ENCODE measurements around the gene ZBTB22.
"Not testable (repeated sequence)": the region's sequence is repeated elsewhere in the genome, so short reads cannot be mapped to it uniquely, and the experiment has no call there.

Gene ZBTB22

GRCh38 chr6:33276581-33276863 lies 41.0 kb downstream of the ZBTB22 start:
- peak overlapping the region; percentile 68 for H3K4me3 ChIP-seq (ENCODE audit: low read length)
- DNase-seq (ENCODE audit: low read depth), result no peak
- no peak for TF ChIP-seq CTCF (IDR thresholded peaks at IDR 0.05; ENCODE audit: insufficient read depth, low read depth, low read length, missing control alignments)

GRCh38 chr6:33275795-33276580 lies 41.6 kb downstream of the ZBTB22 start:
- DNase-seq (ENCODE audit: low read depth), result not testable (repeated sequence)
- peak overlapping the region; percentile 68 for H3K4me3 ChIP-seq (ENCODE audit: low read length)

GRCh38 chr6:33273924-33274902 lies 43.3 kb downstream of the ZBTB22 start:
- DNase-seq (ENCODE audit: low read depth), result no peak
- peak overlapping the region; percentile 100 for H3K4me3 ChIP-seq (ENCODE audit: low read length)
- no peak for TF ChIP-seq CTCF (IDR thresholded peaks at IDR 0.05; ENCODE audit: insufficient read depth, low read depth, low read length, missing control alignments)

- DNase-seq (ENCODE audit: low read depth), result no peak
- peak overlapping the region; percentile 100 for H3K4me3 ChIP-seq (ENCODE audit: low read length)
These were observed 44.2 kb downstream of the ZBTB22 start for GRCh38 chr6:33273129-33273923.

GRCh38 chr6:33272275-33273128 lies 45.0 kb downstream of the ZBTB22 start:
- no peak for DNase-seq (ENCODE audit: low read depth)
- no peak for TF ChIP-seq CTCF (IDR thresholded peaks at IDR 0.05; ENCODE audit: insufficient read depth, low read depth, low read length, missing control alignments)
- H3K4me3 ChIP-seq (ENCODE audit: low read length), result peak overlapping the region; percentile 100

More at GRCh38 chr6:33273129-33273923, 44.2 kb downstream of the ZBTB22 start:
- no peak for TF ChIP-seq CTCF (IDR thresholded peaks at IDR 0.05; ENCODE audit: insufficient read depth, low read depth, low read length, missing control alignments)

GRCh38 chr6:33271468-33272274 lies 45.9 kb downstream of the ZBTB22 start, which contains the start of the genes RPS18 and VPS52:
TSS of gene RPS18 (plus strand) at chr6:33272075. CDS start at chr6:33272120, 45 bp downstream.
TSS of gene VPS52 (minus strand) at chr6:33271876. CDS start at chr6:33271675, 201 bp downstream.
- TF ChIP-seq CTCF (IDR thresholded peaks at IDR 0.05; ENCODE audit: insufficient read depth, low read depth, low read length, missing control alignments), result no peak
- H3K4me3 ChIP-seq (ENCODE audit: low read length), result peak within 1 kb of the TSS; percentile 100
- DNase-seq (ENCODE audit: low read depth), result peak; percentile 99
